GM19035 (cell line): ENCODE results near the gene BNIP1.

Source experiments
- ATAC-seq: cut with Tn5 transposase; IDR thresholded peaks from one replicate; pipeline ENCODE4 v1.9.1; 2021; ENCODE audit not compliant: unreplicated experiment

The BNIP1 gene

GRCh38 chr5:173210877-173211276 is 66.5 kb downstream of the BNIP1 start:
- no peak for ATAC-seq

GRCh38 chr5:173211284-173211683 is 67.0 kb downstream of the BNIP1 start:
- ATAC-seq = no peak

- ATAC-seq = no peak
These were observed 69.1 kb downstream of the BNIP1 start for GRCh38 chr5:173213236-173213933.
